Skeletal muscle satellite cell (primary cell): ENCODE results near the gene FAM174C.
"Not testable (repeated sequence)": the region's sequence is repeated elsewhere in the genome, so short reads cannot be mapped to it uniquely, and the experiment has no call there.

Experiments
- H3K27me3 ChIP-seq: 2 replicates; pipeline ENCODE4 v1.7.0; 2013; ENCODE audit warnings: low read length; ENCODE audit not compliant: control insufficient read depth, insufficient read depth
- H3K36me3 ChIP-seq: 2 replicates; pipeline ENCODE4 v1.7.0; 2013; ENCODE audit warnings: mild to moderate bottlenecking, control low read depth, low read length; ENCODE audit not compliant: insufficient read depth
- H3K4me1 ChIP-seq: 2 replicates; pipeline ENCODE4 v1.7.0; 2013; ENCODE audit warnings: low read length; ENCODE audit not compliant: control insufficient read depth, insufficient read depth
- H3K4me2 ChIP-seq: 2 replicates; pipeline ENCODE4 v1.7.0; 2013; ENCODE audit warnings: mild to moderate bottlenecking, low read length
- H3K4me3 ChIP-seq: 2 replicates; pipeline ENCODE4 v1.7.0; 2013; ENCODE audit warnings: low read length
- H3K9ac ChIP-seq: 2 replicates; pipeline ENCODE4 v1.7.0; 2013; ENCODE audit warnings: mild to moderate bottlenecking, low read depth, low read length, moderate library complexity
- H3K9me3 ChIP-seq: replicated peaks from 2 replicates; pipeline ENCODE4 v1.7.0; 2013; ENCODE audit warnings: mild to moderate bottlenecking, control low read depth, low read length

Gene FAM174C

GRCh38 chr19:1239796-1240737, 35.3 kb upstream of the FAM174C start:
- Histone ChIP-seq H3K27me3 (no peaks in the 10 kb centered on the region), H3K9me3 (no peaks in the 10 kb centered on the region), H3K36me3 (peaks cover 15% of the 10 kb centered on the region), H3K4me2 (peak overlapping the region; percentile 96), H3K9ac (peak overlapping the region; percentile 64), H3K4me3 (peak overlapping the region; percentile 72), H3K4me1 (peaks cover 54% of the 10 kb centered on the region)

GRCh38 chr19:1240925-1241324, 34.4 kb upstream of the FAM174C start:
- peaks cover 57% of the 10 kb centered on the region for H3K4me1 ChIP-seq

GRCh38 chr19:1241417-1242095, 33.8 kb upstream of the FAM174C start, which contains the start of gene ATP5F1D:
TSS of gene ATP5F1D (plus strand) at chr19:1241751. CDS start at chr19:1241851, 100 bp downstream.
- Histone ChIP-seq H3K9me3 (no peaks in the 10 kb centered on the region), H3K4me1 (peaks cover 57% of the 10 kb centered on the region), H3K27me3 (no peaks in the 10 kb centered on the region), H3K4me2 (peak within 1 kb of the TSS; percentile 97), H3K36me3 (peaks cover 9% of the 10 kb centered on the region), H3K9ac (peak within 1 kb of the TSS; percentile 91), H3K4me3 (peak within 1 kb of the TSS; percentile 94)

More at GRCh38 chr19:1240925-1241324, 34.4 kb upstream of the FAM174C start:
- Histone ChIP-seq H3K4me3 (peak overlapping the region; percentile 94), H3K9me3 (no peaks in the 10 kb centered on the region), H3K27me3 (no peaks in the 10 kb centered on the region), H3K4me2 (peak overlapping the region; percentile 97), H3K9ac (peak overlapping the region; percentile 91), H3K36me3 (peaks cover 9% of the 10 kb centered on the region)

GRCh38 chr19:1243768-1244692, 31.3 kb upstream of the FAM174C start:
- Histone ChIP-seq H3K4me1 (peaks cover 68% of the 10 kb centered on the region), H3K4me2 (peak overlapping the region; percentile 97)

GRCh38 chr19:1244693-1245451, 30.5 kb upstream of the FAM174C start:
- Histone ChIP-seq H3K9me3 (no peaks in the 10 kb centered on the region), H3K4me2 (peak overlapping the region; percentile 97), H3K36me3 (peaks cover 11% of the 10 kb centered on the region), H3K9ac (peak overlapping the region; percentile 65), H3K27me3 (no peaks in the 10 kb centered on the region), H3K4me1 (peaks cover 65% of the 10 kb centered on the region), H3K4me3 (peak overlapping the region; percentile 60)

More at GRCh38 chr19:1243768-1244692, 31.3 kb upstream of the FAM174C start:
- Histone ChIP-seq H3K9me3 (no peaks in the 10 kb centered on the region), H3K27me3 (no peaks in the 10 kb centered on the region), H3K9ac (peak overlapping the region; percentile 65), H3K36me3 (peaks cover 9% of the 10 kb centered on the region), H3K4me3 (peak overlapping the region; percentile 60)

- H3K27me3 ChIP-seq: no peaks in the 10 kb centered on the region
- H3K9me3 ChIP-seq: no peaks in the 10 kb centered on the region
- H3K4me2 ChIP-seq: peak overlapping the region; percentile 97
- peak overlapping the region; percentile 65 for H3K9ac ChIP-seq
- H3K4me1 ChIP-seq: peaks cover 63% of the 10 kb centered on the region
- H3K36me3 ChIP-seq: peaks cover 18% of the 10 kb centered on the region
- H3K4me3 ChIP-seq: peak overlapping the region; percentile 60
Observed at GRCh38 chr19:1245494-1246264, 29.7 kb upstream of the FAM174C start.

GRCh38 chr19:1246265-1247087, 28.9 kb upstream of the FAM174C start:
- Histone ChIP-seq H3K36me3 (peaks cover 26% of the 10 kb centered on the region), H3K4me1 (peaks cover 55% of the 10 kb centered on the region)
- H3K27me3 ChIP-seq, H3K4me3 ChIP-seq, H3K9me3 ChIP-seq, H3K4me2 ChIP-seq, H3K9ac ChIP-seq: not testable (repeated sequence)

GRCh38 chr19:1247748-1248138, 27.6 kb upstream of the FAM174C start:
- peak overlapping the region; percentile 97 for H3K4me3 ChIP-seq
- H3K9me3 ChIP-seq: no peaks in the 10 kb centered on the region
- peaks cover 49% of the 10 kb centered on the region for H3K4me1 ChIP-seq
- peaks cover 33% of the 10 kb centered on the region for H3K36me3 ChIP-seq
- H3K9ac ChIP-seq: peak overlapping the region; percentile 76
- H3K4me2 ChIP-seq: peak overlapping the region; percentile 86
- H3K27me3 ChIP-seq: no peaks in the 10 kb centered on the region

- Histone ChIP-seq H3K36me3 (peaks cover 33% of the 10 kb centered on the region), H3K4me1 (peaks cover 45% of the 10 kb centered on the region), H3K27me3 (no peaks in the 10 kb centered on the region), H3K4me2 (peak within 1 kb of the TSS; percentile 86), H3K9ac (peak within 1 kb of the TSS; percentile 95), H3K4me3 (peak within 1 kb of the TSS; percentile 97), H3K9me3 (no peaks in the 10 kb centered on the region)
Observed at GRCh38 chr19:1248139-1248785, 27.1 kb upstream of the FAM174C start, which contains the start of gene MIDN. TSS of gene MIDN (plus strand) at chr19:1248583. CDS start at chr19:1250297, 1,714 bp downstream.
